Hematopoietic multipotent progenitor cell treated with erythropoietin and hydrocortisone succinate and interleukin-3 and kit ligand, for 17 days (in vitro differentiated cells): ENCODE data around the gene STRN3.

Experiments
- DNase-seq: peaks from one replicate; pipeline ENCODE4 v3.0.0-alpha.2; 2015; ENCODE audit warnings: low spot score

STRN3 gene

DNA sequence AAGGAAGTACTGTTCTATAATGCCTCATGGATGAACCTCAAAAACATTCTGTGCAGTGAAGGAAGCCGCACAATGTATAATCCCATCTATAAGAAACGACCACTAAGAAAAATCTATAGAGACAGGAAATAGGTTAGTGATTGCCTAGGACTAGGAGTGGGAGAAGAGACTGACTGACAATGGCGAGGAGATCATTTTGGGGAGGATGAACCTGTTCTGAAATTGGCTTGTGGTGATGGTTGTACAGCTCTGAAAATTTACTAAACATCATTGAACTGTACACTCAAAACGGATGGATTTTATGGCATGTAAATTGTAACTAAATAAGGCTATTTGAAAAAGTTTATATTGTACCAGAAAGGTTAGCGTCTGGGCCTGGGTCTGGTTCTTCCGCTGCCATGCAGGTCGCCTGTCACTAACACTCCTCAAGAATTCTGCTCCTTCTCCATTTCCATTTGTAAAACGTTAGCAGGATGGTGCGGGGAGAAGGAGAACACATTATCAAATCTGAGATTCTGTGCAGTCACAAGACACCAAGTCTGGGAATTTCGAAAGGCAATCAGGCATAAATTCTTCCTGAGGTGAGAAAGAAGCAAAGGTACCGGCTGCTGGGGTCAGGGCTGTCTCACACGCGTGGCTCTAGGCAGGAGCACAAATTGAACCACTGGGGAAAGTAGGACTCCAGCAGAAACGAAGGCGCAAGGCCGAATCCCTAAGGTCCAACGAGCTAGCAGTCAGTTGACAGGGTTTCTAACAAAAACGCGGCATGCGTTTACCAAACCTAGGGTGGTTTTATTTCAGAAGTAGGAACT is 152.7 kb downstream of the STRN3 start:
- DNase-seq = no peak

DNA sequence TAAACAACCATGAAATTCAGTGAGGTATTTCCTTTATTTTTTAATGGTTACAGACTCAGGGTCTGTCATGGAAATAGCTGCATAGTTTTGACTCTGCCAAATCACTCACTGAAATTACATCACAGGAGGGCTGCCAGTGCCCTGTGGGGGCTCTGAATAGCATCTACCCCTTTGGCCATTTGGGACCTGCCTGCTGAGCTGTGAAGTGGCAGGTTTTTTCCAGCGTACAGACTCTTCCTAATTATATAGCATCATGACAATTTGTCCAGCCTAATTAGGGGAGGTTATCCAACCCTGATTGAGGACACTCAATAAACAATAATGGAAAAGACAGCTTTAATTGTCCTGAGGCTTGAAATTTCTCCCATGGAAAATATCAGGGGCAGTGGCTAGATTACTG is 153.6 kb downstream of the STRN3 start:
- DNase-seq = no peak

DNA sequence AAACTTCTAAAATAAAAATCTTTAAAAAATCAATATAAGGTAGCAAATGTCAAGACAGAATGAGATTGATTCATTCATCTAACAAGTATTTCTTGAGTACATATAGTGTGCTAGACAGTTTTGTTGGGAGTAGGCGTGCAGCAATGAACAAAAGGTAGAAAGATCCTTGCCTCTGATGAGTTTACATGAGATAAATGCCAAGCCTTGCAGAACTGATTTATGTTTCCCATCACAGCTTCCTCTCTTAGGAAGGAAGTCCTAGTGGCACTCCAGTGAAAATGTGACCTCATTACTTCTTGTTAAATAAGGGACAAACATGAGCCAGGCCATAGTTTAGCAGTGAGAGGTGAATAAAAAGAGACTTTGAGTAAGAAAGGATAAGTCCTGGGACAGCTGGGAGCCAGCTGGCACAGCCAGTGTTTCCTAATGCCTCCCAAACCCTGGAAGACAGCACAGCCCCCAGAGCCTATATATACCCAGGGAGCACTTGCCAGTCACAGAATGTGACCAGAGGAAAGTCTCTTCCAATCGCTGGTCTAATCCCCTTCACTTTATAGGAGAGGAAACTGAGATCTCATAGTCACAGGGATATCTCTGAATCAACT is 156.5 kb downstream of the STRN3 start:
- DNase-seq = no peak

DNA sequence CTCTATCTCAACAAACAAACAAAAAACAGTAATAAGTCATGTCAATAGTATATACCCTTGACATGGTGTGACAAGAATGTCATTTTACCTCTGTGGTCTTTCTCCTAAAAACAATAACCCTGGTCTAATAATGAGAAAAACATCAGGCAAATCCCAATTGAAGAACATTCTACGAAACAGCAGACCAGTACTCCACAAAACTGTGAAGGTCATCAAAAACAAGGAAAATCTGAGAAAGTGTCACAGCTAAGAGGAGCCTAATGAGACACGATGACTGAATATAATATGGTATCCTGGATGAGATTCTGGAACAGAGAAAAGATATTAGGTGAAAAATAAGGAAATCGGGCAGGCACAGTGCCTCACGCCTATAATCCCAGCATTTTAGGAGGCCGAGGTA is 157.4 kb downstream of the STRN3 start:
- DNase-seq = no peak

DNA sequence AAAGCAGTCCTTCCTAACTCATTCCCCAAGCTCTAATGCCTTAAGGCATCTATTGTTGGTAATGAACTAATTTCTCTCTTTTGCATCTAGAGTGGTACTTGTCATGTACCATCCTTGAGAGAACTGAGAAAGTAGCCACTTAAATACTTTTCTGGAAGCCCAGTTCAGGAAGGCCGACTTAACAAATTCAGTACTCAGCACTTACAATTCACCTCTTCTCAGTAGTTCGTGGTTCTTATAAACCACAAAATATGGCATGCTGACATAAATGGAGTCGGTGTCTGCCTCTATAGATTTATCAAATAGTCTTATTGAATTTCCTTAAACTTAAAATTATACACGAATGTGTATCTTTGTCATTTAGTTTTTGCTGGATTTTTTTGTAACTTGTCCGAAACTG is 161.2 kb downstream of the STRN3 start:
- DNase-seq = no peak

DNA sequence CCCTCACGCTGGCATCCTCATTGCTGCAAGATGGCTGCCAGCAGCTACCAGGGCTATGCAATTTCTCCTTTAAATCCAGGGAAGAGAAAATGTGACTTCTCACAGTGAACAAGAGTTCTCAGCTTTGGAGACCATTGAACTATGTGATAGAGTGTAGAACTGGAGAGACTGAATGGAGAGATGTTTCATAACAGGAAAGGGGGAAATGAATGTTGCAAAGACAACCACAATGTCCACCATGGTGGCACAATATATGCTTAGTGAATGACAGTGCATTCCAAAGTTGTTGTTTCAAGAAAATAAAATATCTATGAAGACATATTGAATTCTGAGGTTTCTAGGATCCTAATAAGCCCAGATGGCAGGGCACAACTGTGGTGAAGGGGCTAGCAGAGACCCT is 165.0 kb downstream of the STRN3 start:
- no peak for DNase-seq

DNA sequence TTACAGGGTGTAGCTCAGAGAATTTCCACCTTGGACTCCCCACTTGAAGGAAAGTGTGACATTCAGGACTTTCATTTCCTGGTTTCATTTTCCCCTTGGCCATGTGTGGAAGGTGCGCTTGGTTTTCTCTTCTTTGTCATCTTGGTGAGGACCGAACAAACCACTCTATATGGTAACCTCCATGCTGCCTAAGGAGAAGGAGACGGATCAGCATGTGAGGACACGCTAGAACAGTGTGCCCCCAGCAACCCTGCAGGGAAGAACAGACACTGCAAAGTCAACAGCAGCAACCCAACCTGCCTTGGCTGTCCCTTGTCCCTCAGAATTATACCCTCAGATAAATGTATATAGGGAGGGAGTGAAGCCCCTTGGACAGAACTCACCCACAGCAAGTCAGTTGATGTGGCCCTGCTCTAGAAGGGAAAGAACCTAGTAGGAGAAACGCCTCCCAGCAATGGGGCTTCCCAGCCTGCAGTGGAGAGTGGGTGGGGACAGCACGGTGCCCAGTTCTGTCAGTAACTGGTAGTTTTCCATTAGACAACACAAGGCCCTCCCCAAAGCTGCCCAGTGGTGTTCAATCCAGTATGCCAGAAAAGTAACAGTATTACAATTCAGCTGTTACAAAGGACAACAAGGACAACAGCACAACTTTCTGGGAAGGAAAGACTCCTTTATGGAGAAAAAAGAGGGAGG is 170.7 kb downstream of the STRN3 start:
- DNase-seq = no peak

DNA sequence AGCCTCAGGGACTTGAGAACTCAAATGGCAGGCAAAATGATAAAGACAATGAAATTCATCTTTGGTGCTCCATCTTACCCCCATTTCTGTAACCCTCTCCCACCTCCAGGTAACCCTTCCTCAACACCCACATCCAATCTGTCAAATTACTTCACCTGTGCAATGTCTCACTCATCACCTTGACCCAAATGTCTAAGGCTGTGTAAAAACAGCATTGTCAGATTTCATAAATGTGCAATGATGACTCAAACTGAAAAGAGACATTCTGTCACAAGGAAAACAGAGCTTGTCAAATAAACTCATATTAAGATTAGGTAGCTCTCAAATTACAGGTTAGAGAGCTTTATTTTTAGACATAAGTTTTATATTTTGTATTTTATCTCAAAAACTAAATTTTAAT is 171.7 kb downstream of the STRN3 start:
- DNase-seq = no peak

DNA sequence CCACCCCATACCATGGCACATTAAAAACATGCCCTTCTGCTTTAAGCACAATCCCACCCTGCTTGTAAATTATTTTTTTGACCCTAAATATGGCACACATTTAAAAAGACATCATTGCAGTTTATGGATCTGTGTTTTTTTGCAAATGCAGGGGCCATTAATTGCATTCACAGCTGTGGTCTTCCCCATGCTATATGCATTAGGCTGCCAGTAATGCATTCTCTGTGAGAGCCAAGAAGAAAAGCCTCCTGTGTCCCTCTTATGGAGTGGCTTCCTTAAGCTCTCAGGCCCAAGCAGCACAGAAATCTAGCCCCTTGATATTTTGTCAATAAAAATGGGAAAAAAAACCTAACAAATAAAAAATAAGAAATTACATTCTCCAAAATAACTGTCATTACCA is 172.2 kb downstream of the STRN3 start:
- DNase-seq = no peak

DNA sequence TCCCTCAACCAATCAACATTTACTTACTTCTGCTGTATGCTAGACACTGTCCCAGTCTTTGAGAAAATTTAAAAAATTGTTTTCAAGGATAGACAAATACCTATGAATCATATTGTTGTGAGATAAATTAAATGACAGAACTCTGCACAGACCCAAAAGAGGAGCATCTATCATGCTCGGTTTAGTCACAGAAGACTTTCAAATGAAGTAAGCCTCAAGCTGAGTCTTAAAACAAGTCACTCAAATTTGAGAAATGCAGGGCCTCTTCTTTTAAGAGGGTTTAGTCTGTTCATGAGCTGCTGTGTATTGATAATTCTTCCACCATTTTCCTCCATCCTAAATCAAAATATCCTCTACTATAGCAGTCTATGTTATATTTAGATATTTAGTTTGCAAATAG is 176.2 kb downstream of the STRN3 start:
- DNase-seq = no peak

DNA sequence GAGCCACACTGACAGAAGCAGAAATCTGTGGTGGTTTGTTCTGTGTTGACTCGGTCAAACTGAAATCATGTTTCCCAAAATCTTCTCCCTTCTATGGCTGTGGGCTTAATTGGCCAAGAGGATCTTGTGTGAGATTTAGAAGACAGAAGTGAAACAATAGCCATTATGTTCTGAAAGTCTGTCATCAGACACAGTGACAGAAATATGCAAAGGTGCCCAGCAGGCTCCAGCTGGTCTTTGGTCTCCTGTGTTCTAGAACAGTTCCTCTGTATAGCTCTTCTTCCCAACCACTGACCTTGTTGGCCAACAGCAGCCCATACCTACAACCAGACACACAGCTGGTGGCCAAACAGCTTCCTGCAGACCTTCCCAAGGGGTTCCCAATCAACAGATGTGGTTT is 176.8 kb downstream of the STRN3 start:
- no peak for DNase-seq

DNA sequence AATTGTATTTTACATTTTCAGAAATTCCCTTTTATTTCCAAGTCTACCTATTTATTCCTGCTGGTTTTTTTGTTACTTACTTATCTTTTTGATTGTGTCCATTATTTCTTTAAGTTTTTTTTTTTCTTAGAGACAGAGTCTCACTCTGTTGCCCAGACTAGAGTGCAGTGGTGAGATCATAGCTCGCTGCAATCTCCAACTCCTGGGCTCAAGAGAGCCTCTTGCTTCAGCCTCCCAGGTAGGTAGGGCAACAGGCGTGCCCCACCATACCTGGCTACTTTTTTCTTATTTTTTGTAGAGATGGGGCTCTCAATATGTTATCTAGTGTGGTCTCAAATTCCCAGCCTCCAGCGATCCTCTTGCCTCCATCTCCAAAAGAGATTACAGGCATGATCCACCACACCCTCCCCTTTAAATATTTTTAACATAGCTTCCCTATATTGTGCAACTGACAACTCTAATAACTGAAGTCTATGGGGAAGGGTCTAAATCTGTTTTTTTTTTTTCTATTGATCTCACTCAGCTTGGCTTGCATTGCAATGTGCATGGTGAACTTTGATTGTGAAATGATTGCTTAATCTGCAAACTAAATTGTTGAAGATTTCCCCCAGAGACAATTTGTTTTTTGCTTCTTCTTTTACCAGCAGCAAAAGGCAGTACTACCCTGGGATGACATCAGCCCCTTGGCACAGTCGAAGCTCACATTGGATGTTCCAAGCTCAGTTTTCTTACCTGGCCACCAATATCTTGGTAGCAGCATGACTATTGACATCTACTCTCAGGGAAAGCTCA is 177.5 kb downstream of the STRN3 start:
- no peak for DNase-seq
